GM18499 (cell line): ENCODE results near the gene RAB8A.
"Not testable (repeated sequence)": the region's sequence is repeated elsewhere in the genome, so short reads cannot be mapped to it uniquely, and the experiment has no call there.

Experiments used
- ATAC-seq: cut with Tn5 transposase; IDR thresholded peaks from one replicate; pipeline ENCODE4 v1.9.1; 2021; ENCODE audit warnings: moderate number of reproducible peaks; ENCODE audit not compliant: insufficient read depth, unreplicated experiment

Gene RAB8A

DNA sequence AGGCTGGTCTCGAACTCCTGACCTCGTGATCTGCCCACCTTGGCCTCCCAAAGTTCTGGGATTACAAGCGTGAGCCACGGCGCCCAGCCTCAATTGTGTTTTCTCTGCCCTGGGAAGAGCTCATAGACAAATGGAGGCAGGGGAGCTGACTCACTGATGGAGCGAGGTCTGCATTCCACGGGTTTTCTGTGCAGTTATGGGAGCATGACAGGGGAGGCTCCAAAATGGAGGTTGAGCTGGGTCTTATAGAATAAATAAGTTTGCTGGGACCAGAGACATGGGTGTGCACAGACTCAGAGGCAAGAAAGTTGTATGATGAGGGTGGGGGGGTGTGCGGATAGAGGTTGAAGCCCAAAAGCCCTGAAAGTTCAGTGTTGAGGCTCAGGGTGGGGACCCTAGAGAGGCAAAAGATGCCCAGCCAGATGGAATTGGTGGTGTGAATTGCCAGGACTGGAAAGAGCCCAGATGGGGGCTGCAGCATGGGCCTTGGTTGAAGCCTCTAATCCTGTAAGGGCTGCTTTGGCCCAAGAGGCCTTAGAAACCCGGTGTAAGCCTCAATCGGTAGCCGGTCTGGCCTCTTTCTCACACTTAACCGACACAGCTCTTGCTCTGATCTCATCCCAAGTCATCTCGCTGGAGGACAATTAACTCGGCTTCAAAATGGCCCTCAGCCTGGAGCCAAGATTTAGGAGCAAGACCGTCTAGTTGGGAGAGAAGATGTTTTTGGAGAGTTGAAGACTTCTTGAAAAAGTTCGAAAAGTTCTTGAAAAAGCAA is 33.5 kb upstream of the RAB8A start:
- no peak for ATAC-seq

DNA sequence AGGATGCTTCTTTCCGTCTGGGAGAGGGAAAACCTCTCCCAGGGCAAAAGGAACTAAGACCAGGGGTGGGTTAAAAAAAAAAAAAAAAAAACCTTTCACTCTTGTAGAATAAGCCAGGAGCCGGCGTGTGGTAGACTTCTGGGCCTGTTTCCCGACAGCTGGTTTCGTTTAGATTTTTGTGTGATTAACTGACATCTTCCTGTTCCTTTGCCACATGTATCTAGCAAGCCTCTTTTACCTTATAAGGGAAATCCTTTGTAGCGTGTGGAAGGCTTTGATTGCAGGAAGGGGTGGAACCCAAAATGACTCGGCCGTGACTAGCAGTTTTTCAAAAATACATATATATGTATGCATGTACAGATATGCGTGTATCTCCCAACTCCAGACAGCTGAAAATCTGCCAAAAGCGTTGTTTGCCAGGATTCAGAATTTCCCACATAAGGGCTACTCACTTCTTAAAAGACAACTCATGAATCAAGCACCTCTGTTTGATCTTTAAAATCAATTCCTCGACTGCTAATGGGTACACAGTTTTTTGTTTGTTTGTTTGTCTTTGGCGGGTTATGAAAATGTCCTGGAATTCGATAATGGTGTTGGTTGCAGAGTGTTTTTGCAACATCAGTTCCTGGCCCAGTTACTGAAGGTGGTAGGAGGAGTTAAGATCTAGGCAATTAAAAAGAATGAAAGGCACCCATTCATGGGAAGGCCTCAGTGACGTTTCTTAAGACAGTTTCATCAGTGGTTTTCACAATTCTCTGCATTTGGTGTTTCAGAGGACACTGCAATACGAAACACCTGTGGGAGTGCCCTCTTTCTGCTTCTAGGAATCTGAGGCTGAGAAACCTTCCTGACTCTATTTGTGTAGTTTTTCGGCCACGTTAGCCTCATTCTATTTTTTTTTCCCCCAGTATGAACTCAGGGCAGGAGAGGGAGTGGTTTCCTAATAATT is 32.7 kb upstream of the RAB8A start:
- no peak for ATAC-seq

DNA sequence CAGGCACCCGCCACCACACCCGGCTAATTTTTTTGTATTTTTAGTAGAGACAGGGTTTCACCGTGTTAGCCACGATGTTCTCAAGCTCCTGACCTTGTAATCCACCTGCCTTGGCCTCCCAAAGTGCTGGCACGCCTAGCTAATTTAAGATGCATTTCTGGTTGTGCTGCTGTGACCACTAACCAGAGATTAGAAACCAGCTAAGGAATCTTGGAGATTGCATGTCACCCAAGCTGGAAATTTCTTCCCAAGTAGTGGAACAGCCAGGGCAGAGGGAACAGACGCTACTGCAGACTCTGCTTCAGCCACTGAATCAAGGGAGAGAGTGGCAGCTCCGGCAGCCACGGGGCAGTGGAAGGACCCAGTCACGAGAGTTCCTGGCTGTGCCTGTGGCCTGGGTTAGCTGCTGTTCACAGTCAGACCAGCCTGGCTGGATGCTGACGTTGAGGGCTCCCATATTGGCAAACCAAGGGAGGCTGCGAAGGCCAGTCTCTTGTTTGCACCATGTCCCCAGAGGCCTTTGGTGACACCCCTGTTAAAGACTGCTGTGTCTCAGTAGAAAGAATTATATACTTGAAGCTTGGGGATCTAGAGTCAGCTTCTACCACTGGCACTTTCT is 27.5 kb upstream of the RAB8A start:
- ATAC-seq, result no peak

DNA sequence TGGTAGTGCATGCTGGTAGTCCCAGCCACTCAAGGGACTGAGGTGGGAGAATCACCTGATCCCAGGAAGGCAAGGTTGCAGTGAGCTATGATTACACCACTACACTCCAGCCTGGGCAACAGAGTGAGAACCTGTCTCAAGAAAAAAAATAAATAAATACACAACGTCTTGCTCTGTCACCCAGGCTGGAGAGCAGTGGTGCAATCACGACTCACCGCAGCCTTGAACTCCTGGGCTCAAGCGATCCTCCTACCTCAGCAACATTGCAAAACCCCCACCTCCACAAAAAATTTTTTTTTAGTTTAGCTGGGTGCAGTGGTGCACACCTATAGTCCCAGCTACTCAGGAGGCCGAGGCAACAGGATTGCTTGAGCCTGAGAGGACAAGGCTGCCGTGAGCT is 26.6 kb upstream of the RAB8A start:
- no peak for ATAC-seq

DNA sequence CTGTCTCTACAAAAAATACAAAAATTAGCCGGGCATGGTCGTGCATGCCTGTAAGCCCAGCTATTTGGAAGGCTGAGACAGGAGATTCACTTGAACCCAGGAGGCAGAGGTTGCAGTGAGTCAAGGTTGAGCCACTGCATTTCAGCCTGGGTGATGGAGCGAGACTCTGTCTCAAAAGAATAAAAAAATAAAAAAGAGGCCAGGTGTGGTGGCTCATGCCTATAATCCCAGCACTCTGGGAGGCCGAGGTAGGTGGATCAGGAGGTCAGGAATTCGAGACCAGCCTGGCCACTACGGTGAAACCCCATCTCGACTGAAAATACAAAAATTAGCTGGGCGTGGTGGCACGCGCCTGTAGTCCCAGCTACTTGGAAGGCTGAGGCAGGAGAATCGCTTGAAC is 24.3 kb upstream of the RAB8A start:
- not testable (repeated sequence) for ATAC-seq

DNA sequence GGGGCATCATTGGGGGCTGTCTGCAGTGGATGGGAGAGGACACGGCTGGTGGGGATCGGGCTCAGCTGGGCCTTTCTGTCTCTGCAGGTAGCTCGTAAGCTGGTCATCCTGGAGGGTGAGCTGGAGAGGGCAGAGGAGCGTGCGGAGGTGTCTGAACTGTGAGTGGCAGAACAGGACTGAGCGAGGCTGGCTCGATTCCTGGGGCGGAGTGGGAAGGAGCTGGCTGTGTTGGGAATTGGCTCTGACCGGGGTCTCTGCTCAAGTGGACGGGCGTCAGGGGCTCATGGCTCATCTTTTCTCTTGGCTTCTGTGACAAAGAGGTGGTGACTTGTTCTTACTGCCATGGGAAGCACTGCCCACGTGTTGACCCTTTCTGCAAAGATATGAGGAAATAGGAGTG is 23.7 kb upstream of the RAB8A start:
- ATAC-seq, result no peak

DNA sequence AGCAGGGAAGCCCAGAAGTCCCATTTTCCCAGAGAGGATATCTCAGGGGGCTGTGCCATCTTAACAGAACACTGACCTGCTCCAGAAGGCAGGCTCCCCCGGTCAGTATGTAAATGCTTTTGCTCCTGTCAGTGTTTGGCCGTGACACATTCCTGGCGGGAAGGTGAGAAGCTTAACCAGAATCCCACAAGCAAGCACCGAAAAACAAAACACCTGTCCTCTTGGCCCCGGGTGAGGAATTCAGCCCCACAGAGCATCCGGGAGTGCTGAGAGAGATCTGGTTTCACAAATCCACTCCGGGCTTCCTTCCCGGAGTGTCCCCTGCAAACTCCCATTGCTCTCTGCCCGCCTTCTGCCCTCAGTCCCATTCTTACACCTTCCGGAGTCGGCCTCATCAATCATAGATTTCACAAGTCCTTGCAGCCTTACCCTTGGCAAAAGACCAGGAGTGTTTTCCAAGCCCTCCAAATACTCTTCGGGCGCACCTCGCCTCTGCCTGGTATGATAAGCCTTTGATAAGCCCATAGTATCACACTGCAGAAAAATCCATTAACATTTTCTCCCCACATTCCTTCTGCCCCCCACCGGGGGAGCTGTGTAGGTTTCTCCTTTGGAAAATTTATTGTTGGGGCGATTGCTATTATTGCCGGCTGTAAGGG is 23.2 kb upstream of the RAB8A start:
- ATAC-seq, result no peak

DNA sequence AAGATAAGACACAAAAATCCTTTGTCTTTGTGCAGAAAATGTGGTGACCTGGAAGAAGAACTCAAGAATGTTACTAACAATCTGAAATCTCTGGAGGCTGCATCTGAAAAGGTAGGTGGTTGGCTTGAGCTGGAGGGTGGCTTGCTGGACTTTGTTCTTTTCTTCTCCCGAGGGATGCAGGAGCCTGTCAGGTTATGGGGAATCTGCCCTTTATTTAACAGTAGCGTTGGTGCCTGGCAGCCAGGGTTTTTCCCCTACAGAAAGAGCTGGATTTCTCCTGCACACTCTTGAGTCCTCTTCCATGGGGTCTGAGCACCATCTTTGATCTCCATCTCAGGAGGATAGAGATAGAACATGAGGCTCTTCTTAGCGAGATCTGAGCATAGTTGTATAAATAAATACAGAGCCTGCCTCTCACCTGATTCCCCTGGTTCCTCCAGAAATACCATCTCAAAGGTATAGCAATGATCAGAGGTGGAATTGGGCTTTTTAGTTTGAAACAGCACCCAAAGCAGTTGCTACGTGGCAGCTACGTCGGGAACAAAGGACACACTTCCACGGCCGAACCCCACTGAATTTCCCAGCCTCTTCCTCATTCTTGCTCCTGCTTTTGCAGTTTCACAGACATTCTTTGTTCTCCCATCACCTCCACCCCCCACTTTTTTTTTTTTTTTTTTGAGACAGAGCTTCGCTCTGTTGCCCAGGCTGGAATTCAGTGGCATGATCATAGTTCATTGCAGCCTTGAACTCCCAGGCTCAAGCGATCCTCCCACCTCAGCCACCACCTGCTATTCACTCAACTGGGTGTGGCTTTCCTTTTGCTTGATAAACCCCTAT is 22.5 kb upstream of the RAB8A start:
- ATAC-seq, result no peak

DNA sequence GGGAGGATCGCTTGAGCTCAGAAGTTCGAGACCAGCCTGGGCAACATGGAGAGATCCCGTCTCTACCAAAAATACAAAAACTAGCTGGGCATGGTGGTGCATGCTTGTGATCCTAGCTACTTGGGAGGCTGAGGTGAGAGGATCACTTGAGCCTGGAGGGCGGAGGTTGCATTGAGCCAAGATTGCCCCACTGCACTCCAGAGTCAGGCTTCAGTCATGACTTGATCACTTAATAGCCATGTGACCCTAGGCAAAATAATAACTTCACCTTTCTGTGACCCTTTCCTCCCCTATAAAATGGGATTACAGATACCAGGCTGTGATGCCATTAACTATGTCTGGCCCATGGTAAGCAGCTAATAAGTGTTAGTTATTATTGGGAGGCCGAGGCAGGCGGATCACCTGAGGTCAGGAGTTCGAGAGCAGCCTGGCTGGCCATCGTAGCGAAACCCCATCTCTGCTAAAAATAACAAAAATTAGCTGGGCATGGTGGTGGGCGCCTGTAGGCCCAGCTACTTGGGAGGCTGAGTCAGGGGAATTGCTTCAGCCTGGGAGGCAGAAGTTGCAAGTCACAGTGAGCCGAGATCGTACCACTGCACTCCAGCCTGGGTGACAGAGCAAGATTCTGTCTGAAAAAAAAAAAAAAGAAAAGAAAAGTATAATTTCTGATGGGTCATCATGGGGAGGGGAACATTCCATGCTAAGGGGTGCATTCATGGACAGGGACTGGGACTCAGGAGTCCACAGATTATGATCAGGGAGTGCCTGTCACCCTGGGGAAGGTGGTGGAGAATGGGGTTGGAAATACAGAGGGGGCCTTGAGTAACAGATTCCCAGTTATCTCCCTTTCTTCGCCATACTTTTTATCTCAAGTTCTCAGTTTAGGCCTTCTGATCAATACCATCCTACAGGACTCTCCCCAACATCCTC is 19.9 kb upstream of the RAB8A start:
- no peak for ATAC-seq

DNA sequence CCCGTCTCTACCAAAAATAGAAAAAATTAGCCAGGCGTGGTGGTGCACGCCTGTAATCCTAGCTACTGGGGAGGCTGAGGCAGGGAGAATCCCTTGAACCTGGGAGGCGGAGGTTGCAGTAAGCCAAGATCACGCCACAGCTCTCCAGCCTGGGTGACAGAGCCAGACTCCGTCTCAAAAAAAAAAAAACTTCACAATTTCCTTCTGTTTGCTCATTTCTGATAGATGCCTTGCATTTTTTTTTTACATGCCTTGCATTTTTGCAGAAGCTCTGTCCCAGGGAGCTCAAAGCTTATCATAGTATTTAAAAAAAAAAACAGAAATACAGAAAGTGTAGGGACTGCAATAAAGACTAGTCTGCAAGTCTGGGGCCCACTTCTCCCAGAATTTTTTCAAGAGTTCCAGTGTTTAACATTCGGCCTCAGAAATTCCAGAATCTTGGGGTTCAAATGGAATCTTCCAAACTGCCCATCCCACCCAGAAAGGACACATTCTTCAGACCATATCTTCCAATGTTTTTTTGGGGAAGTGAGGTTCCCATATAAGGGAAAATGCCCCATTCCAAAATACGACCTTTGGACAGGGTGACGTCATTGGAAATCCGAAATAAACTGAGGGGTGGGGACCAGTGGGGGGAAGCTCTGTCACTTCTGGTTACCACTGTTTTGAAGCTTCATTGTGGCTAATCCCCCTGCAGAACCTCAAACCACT is 17.2 kb upstream of the RAB8A start:
- no peak for ATAC-seq

DNA sequence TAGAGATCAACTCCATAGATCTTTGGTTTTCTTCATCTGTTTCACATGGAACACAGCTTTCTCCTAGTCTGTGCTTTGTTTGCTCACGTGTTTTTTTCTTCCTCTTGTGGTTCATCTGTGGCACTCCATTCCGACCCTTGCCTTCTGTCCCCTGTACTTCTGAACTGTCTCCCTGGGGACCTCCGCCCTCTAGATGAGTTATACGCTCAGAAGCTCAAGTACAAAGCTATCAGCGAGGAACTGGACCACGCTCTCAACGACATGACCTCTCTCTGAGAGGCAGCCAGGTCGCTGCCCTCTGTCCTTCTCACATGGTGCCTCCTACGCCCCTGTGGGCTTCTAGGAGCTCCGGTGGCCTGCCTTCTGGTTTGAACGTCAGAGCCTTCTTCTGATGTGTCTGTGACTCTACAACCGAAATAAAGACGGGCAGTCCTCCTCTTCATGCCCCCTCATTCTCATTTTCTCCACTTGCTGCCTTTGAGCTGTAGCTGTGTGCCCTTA is 16.6 kb upstream of the RAB8A start:
- no peak for ATAC-seq

DNA sequence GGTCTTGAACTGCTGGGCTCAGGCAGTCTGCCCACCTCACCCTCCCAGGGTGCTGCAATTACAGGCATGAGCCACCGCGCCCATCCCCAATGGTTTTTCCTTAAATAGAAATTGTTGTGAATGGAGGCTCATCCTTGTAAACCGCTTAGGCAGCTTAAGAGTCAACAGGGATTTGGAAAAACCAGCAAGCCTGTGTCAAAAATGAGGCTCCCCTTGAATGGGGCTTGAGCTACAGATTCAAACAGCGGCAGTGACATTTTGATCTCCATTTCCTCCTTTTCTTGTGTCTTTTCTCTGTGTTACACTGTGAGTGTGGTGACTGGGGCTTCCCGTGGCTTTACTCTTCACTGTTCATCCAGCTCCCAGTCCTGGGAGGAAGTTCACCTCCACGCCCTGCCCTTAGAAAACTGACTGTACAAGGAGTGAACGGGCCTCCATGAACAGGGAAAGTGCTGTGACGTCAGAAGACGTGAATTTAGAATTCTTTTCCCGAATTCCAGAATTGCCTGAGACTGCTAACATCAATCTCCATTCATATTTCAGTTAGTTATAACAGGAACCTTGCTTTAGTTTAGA is 15.3 kb upstream of the RAB8A start:
- ATAC-seq, result no peak

DNA sequence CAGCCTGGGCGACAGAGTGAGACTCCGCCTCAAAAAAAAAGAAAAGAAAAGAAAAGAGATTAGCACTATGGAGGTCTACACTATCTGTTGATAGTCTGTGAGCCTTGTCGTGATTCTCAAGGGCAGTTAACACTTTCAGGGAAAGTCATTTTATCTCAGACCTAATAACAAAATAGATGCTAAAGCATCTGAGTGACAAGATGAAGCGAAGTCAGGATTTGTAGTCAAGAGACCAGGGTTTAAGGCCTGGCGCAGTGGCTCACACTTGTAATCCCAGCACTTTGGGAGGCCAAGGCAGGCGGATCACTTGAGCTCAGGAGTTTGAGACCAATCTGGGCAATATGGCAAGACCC is 13.3 kb upstream of the RAB8A start:
- no peak for ATAC-seq

DNA sequence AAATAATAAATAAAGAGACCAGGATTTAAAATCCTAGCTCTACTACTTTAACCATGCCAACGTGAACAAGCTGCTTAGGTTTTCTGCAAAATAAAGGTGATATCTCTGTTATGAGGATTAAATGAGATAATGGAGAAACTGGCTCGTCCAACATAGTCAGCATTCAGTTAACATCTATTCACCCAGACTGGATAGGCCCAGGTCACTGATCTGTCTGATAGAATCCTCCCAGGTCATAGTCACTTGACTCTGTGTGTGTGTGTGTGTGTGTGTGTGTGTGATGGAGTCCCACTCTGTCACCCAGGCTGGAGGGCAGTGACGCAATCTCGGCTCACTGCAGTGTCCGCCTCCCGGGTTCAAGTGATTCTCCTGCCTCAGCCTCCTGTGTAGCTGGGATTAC is 12.9 kb upstream of the RAB8A start:
- ATAC-seq, result no peak

DNA sequence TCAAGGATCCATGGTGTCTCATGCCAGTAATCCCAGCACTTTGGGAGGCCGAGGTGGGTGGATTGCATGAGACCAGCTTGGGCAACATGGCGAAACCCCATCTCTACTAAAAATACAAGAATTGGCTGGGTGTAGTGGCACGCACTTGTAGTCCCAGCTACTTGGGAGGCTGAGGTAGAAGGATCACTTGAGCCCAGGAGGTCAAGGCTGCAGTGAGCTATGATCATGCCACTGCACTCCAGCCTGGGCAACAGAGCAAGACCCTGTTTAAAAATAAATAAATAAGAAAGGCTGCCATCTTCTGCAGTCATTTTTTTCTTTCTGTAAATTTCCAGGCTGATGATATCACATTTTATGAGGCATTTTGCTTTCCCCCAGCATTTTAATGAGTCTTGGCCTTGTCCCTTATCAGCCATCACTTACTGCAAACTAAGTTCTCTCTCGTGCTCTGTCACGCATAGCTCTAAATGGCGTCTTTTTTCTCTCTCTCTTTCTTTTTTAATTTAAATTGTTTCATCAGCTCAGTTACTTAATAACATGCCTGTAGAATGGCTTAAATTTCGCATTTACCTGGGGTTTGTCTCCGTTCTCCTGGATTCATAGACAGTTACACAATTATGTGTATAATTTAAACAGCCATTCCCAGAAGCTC is 12.2 kb upstream of the RAB8A start:
- not testable (repeated sequence) for ATAC-seq

DNA sequence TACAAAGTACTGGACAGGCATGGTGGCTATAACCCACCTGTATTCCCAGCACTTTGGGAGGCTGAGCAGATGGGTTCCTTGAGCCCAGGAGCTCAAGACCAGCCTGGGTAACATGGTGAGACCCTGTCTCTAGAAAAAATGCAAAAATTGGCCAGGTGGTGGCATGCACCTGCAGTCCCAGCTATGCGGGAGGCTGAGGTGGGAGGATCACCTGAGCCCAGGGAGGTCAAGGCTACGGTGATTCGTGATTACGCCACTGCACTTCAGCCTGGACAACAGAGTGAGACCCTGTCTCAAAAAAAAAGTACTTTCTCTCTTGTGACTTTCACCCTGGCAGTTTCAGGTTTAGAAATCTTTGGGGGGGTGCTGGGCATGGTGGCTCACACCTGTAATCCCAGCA is 11.2 kb upstream of the RAB8A start:
- no peak for ATAC-seq

DNA sequence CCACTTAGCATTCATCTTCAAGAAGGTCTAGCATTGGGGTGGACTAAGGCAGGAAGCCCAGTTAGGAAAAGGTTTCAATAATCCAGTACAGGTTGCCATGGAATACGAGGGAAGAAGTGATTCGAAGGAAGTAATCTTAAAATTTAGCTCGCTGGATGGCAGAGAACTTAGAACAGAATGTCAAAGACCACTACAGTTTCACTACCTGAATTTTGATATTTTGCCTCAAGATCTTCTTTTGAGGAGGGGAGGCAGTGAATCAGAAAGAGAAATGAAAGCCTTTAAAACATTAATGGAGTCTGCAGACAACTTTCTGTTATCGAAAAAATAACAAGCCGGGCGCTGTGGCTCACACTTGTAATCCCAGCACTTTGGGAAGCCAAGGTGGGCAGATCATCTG is 7.0 kb upstream of the RAB8A start:
- no peak for ATAC-seq
